Testis (tissue), 3 donors: Measurements from ENCODE around the gene TMEM129. TPM values are rescaled to one million over a fixed set of nuclear protein-coding genes. Genes with fewer than 3 reads are reported as not detected.

Experiments
- DNase-seq: peaks from one replicate; pipeline ENCODE4 v3.0.0-alpha.2; 2019
- H3K27ac ChIP-seq, 2 donors: fragments of 200-600 bp; sonication (generic); one replicate each; pipeline ENCODE4 v1.5.1; 2019
- H3K27me3 ChIP-seq: fragments of 200-600 bp; sonication (generic); one replicate; pipeline ENCODE4 v1.5.1; 2019
- H3K36me3 ChIP-seq: fragments of 200-600 bp; sonication (generic); one replicate; pipeline ENCODE4 v1.5.1; 2017; ENCODE audit warnings: low read depth; ENCODE audit errors: missing control alignments
- H3K4me1 ChIP-seq: fragments of 200-600 bp; sonication (generic); one replicate; pipeline ENCODE4 v1.5.1; 2019
- H3K4me3 ChIP-seq, 2 donors: fragments of 200-600 bp; sonication (generic); one replicate each; pipeline ENCODE4 v1.5.1; 2017 to 2019
- H3K9me3 ChIP-seq: fragments of 200-600 bp; sonication (generic); one replicate; pipeline ENCODE4 v1.5.1; 2017
- CTCF ChIP-seq, 3 experiments: fragments of 450-650 bp in 2 of 3; fragments of 200-600 bp in 1 of 3; sonication (generic) in 1 of 3; IDR thresholded peaks; one replicate each; pipeline ENCODE4 v1.5.1; 2016 to 2019; ENCODE audit warnings: antibody characterized with exemption in 3 of 3, mild to moderate bottlenecking in 2 of 3, moderate library complexity in 1 of 3
- POLR2A ChIP-seq: fragments of 450-650 bp; IDR thresholded peaks from one replicate; pipeline ENCODE4 v1.6.1; 2017; ENCODE audit warnings: antibody characterized with exemption, mild to moderate bottlenecking, moderate library complexity
- WGBS, 2 donors: methylation state at CpG; one replicate each; pipeline ENCODE4 v1.1.5; 2018; 5-methylcytosine and 5-hydroxymethylcytosine counted together
- intact Hi-C: fragments of 100-400 bp; cut with DNase I; formaldehyde crosslinking; loops from one replicate; pipeline ENCODE4 v1.15.1; 2023; ENCODE audit warnings: low total_unique reads
- polyA plus RNA-seq: library from polyadenylated mRNA; stranded (reverse); fragments of 350-450 nt; fragmentation: Illumina TruSeq; extraction: RNeasy Lipid Tissue Mini Kit (QIAGEN cat#74804); gene quantifications from one replicate; pipeline ENCODE4 v1.2.3, GENCODE V29; 2014; ENCODE audit warnings: low read depth, low replicate concordance; ENCODE audit not compliant: insufficient read depth
- total RNA-seq, 2 donors: library from RNA; depleted of rRNA; stranded (reverse); fragments of >200 nt; gene quantifications; one replicate each; pipeline ENCODE4 v1.2.3, GENCODE V29; 2016

Gene TMEM129
- total and polyA plus RNA-seq, 3 donors from 2014 or later: 34.0 to 76.4 (median 76.1) TPM

DNA sequence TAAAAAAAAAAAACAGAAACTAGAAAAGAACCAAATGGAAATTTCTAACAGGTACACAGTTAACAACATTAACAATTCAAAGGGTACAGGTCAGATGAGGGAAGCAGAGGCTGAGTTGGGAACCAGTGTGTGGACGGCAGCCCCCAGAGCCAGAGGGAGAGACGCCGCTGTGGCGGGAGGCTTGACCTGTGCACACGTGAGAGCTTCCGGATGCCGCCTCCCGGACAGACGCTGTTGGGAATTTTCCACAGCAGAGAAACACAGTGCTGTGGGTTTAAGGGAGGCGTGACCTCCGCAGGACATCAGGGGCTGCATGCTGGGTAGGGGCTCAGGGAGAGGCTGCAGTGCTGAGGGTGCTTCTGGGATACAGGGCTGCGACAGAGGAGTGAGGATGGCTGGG lies 22.4 kb upstream of the TMEM129 start:
- no peaks in the 10 kb centered on the region for H3K27me3 ChIP-seq
- intact Hi-C loops: no loop called here
- H3K4me1 ChIP-seq: no peaks in the 10 kb centered on the region
- no peak for DNase-seq
- 76 to 93% methylated on average over 7 to 12 of the region's 12 CpGs for WGBS, 2 donors
- no peak for TF ChIP-seq CTCF (IDR thresholded peaks at IDR 0.05)
- TF ChIP-seq POLR2A: no peak
- no peaks in the 10 kb centered on the region for H3K9me3 ChIP-seq
- H3K4me3 ChIP-seq: no peak overlapping the region
- no peaks in the 10 kb centered on the region for H3K36me3 ChIP-seq
- no peak overlapping the region for H3K27ac ChIP-seq

DNA sequence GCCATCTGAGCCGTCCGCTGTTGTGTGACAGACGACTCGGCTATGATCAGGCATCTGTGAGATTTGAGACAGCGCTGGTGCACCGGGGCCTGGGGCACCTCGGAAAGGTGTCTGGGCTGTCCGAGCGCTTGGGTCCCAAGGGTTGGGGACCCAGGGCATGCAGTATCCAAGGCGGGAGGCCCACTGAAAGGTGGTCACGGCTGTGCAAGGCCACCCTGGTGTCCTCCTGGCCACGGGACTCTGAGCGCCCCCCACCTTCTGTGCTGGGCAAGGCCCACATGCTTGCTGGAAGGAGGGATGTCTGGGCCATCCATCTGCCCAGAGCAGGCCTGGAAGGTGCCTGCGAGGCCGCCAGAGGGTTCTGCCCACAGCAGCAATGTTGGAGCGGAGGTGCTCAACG lies 20.1 kb upstream of the TMEM129 start:
- H3K36me3 ChIP-seq: no peaks in the 10 kb centered on the region
- H3K9me3 ChIP-seq: no peaks in the 10 kb centered on the region
- intact Hi-C loops: no loop called here
- DNase-seq: no peak
- H3K27ac ChIP-seq: no peak overlapping the region
- H3K27me3 ChIP-seq: no peaks in the 10 kb centered on the region
- H3K4me3 ChIP-seq: no peak overlapping the region
- H3K4me1 ChIP-seq: no peaks in the 10 kb centered on the region
- 89 to 91% methylated on average over 6 to 17 of the region's 17 CpGs for WGBS, 2 donors
- TF ChIP-seq POLR2A (no peak), CTCF (IDR thresholded peaks at IDR 0.05) (no peak)

GRCh38 chr4:1740021-1740545 lies 19.0 kb upstream of the TMEM129 start:
- TF ChIP-seq CTCF (IDR thresholded peaks at IDR 0.05): no peak
- no peak for TF ChIP-seq POLR2A
- WGBS, 2 donors: 87 to 93% methylated on average over 3 to 22 of the region's 22 CpGs
- Histone ChIP-seq H3K27ac (no peak overlapping the region), H3K36me3 (no peaks in the 10 kb centered on the region), H3K4me3 (no peak overlapping the region), H3K27me3 (no peaks in the 10 kb centered on the region), H3K4me1 (no peaks in the 10 kb centered on the region), H3K9me3 (no peaks in the 10 kb centered on the region)
- no peak for DNase-seq
- intact Hi-C loops: no loop called here

GRCh38 chr4:1739358-1739757 lies 18.2 kb upstream of the TMEM129 start:
- intact Hi-C loops: no loop called here

More at GRCh38 chr4:1739358-1739757, 18.2 kb upstream of the TMEM129 start:
- Histone ChIP-seq H3K4me3 (no peak overlapping the region), H3K27ac (no peak overlapping the region), H3K4me1 (no peaks in the 10 kb centered on the region), H3K36me3 (no peaks in the 10 kb centered on the region), H3K27me3 (no peaks in the 10 kb centered on the region), H3K9me3 (no peaks in the 10 kb centered on the region)
- WGBS, 2 donors: 99 to 100% methylated on average over 5 to 9 of the region's 9 CpGs
- no peak for DNase-seq
- no peak for TF ChIP-seq POLR2A
- no peak for TF ChIP-seq CTCF (IDR thresholded peaks at IDR 0.05)
